Neural progenitor cell (in vitro differentiated cells): ENCODE results near the gene FAM177B. TPM values are rescaled to one million over a fixed set of nuclear protein-coding genes. Genes with fewer than 3 reads are reported as not detected.

ENCODE experiments used
- DNase-seq: peaks from one replicate; pipeline ENCODE4 v3.0.0-alpha.2; 2016; ENCODE audit warnings: low spot score
- H2AFZ ChIP-seq: fragments of 200-600 bp; sonication (generic); replicated peaks from 2 replicates; pipeline ENCODE4 v1.6.1; 2016; ENCODE audit warnings: antibody characterized with exemption
- H3F3A ChIP-seq: fragments of 200-600 bp; sonication (generic); 2 replicates; pipeline ENCODE4 v1.6.1; 2016; ENCODE audit warnings: antibody characterized with exemption, low read depth
- H3K27ac ChIP-seq: fragments of 200-600 bp; sonication (generic); 2 replicates; pipeline ENCODE4 v1.5.1; 2016; ENCODE audit warnings: mild to moderate bottlenecking
- H3K27me3 ChIP-seq: fragments of 200-600 bp; sonication (generic); 2 replicates; pipeline ENCODE4 v1.6.1; 2016; ENCODE audit warnings: mild to moderate bottlenecking, moderate library complexity
- H3K36me3 ChIP-seq: fragments of 200-600 bp; sonication (generic); 2 replicates; pipeline ENCODE4 v1.5.1; 2016
- H3K4me1 ChIP-seq: fragments of 200-600 bp; sonication (generic); 2 replicates; pipeline ENCODE4 v1.6.1; 2016; ENCODE audit warnings: mixed run types
- H3K4me2 ChIP-seq: fragments of 200-600 bp; sonication (generic); 2 replicates; pipeline ENCODE4 v1.6.1; 2016
- H3K4me3 ChIP-seq: fragments of 200-600 bp; sonication (generic); 2 replicates; pipeline ENCODE4 v1.5.1; 2016
- H3K79me2 ChIP-seq: fragments of 200-600 bp; sonication (generic); 2 replicates; pipeline ENCODE4 v1.6.1; 2016; ENCODE audit warnings: low read depth
- H3K9ac ChIP-seq: fragments of 200-600 bp; sonication (generic); 2 replicates; pipeline ENCODE4 v1.6.1; 2016
- H3K9me3 ChIP-seq: fragments of 200-600 bp; sonication (generic); 2 replicates; pipeline ENCODE4 v1.5.1; 2016; ENCODE audit warnings: low read depth
- H4K20me1 ChIP-seq: fragments of 200-600 bp; sonication (generic); 2 replicates; pipeline ENCODE4 v1.6.1; 2016; ENCODE audit warnings: low read depth
- H3K27ac Mint-ChIP-seq: 3 replicates; pipeline ENCODE4 v1.8.0; 2021; ENCODE audit warnings: mixed read lengths
- H3K27me3 Mint-ChIP-seq: 2 replicates; pipeline ENCODE4 v1.8.0; 2022; ENCODE audit warnings: low read depth, mild to moderate bottlenecking, inconsistent platforms, moderate library complexity, mixed read lengths; ENCODE audit not compliant: insufficient read depth
- H3K36me3 Mint-ChIP-seq: 3 replicates; pipeline ENCODE4 v1.8.0; 2021; ENCODE audit warnings: mixed read lengths
- H3K4me1 Mint-ChIP-seq: 3 replicates; pipeline ENCODE4 v1.8.0; 2021; ENCODE audit warnings: mixed read lengths
- H3K4me3 Mint-ChIP-seq: 3 replicates; pipeline ENCODE4 v1.8.0; 2021; ENCODE audit warnings: mild to moderate bottlenecking, moderate library complexity, mixed read lengths
- H3K9me3 Mint-ChIP-seq: 3 replicates; pipeline ENCODE4 v1.8.0; 2020; ENCODE audit warnings: mixed read lengths
- CTCF ChIP-seq: fragments of 200-600 bp; sonication (generic); IDR thresholded peaks from 2 replicates; pipeline ENCODE4 v1.5.1; 2017; ENCODE audit warnings: antibody characterized with exemption, mild to moderate bottlenecking
- EZH2 ChIP-seq: fragments of 200-600 bp; sonication (generic); IDR thresholded peaks from 2 replicates; pipeline ENCODE4 v1.6.1; 2017; ENCODE audit warnings: antibody characterized with exemption, mild to moderate bottlenecking, moderate library complexity
- EZH2phosphoT487 ChIP-seq: fragments of 200-600 bp; sonication (generic); IDR thresholded peaks from 2 replicates; pipeline ENCODE4 v1.6.1; 2017; ENCODE audit warnings: antibody characterized with exemption
- total RNA-seq: library from RNA; depleted of rRNA; stranded (reverse); fragments of >200 nt; gene quantifications from 2 replicates; pipeline ENCODE4 v1.2.3, GENCODE V29; 2015; ENCODE audit warnings: low replicate concordance

The FAM177B gene
- total RNA-seq, 1 donor from 2014 or later = not detected

DNA sequence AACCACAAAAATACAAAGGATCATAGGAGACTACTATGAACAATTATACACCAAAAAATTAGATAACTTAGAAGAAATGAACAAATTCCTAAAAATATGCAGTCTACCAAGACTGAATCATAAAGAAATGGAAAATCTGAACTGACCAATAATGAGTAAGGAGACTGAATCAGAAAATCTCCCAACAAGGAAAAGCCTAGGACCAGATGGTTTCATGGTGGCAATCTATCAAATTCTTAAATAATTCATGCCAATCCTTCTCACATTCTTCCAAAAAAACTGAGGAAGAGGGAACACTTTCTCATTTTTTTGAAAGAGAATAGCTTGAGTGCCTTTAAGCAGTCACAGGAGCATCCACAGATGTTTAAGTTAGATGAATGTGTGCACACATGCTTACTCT lies 46.0 kb downstream of the FAM177B start:
- Mint-ChIP-seq H3K9me3 (no peaks in the 10 kb centered on the region), H3K36me3 (no peaks in the 10 kb centered on the region), H3K4me3 (no peak overlapping the region), H3K27ac (no peak overlapping the region), H3K4me1 (no peaks in the 10 kb centered on the region), H3K27me3 (peaks cover 3% of the 10 kb centered on the region)
- H3K36me3 ChIP-seq = no peaks in the 10 kb centered on the region
- H3F3A ChIP-seq = no peaks in the 10 kb centered on the region
- no peak overlapping the region for H3K27ac ChIP-seq
- H3K79me2 ChIP-seq = no peaks in the 10 kb centered on the region
- H3K4me3 ChIP-seq = no peak overlapping the region
- no peaks in the 10 kb centered on the region for H3K27me3 ChIP-seq
- no peak overlapping the region for H2AFZ ChIP-seq
- no peak overlapping the region for H3K9ac ChIP-seq
- no peaks in the 10 kb centered on the region for H3K9me3 ChIP-seq
- H3K4me2 ChIP-seq = no peak overlapping the region
- no peaks in the 10 kb centered on the region for H3K4me1 ChIP-seq
- no peaks in the 10 kb centered on the region for H4K20me1 ChIP-seq
- TF ChIP-seq CTCF (no peak), EZH2 (no peak), EZH2phosphoT487 (no peak)
- DNase-seq = no peak

- Histone ChIP-seq H3K27ac (no peak overlapping the region), H3K9ac (no peak overlapping the region), H3F3A (no peaks in the 10 kb centered on the region), H2AFZ (no peak overlapping the region), H3K4me1 (no peaks in the 10 kb centered on the region), H3K36me3 (no peaks in the 10 kb centered on the region), H3K79me2 (no peaks in the 10 kb centered on the region), H3K9me3 (no peaks in the 10 kb centered on the region), H3K4me2 (no peak overlapping the region), H3K27me3 (no peaks in the 10 kb centered on the region), H4K20me1 (no peaks in the 10 kb centered on the region), H3K4me3 (no peak overlapping the region)
- H3K27ac Mint-ChIP-seq = no peak overlapping the region
- no peak for DNase-seq
- no peak overlapping the region for H3K4me3 Mint-ChIP-seq
- TF ChIP-seq EZH2 (no peak), EZH2phosphoT487 (no peak), CTCF (no peak)
- no peaks in the 10 kb centered on the region for H3K36me3 Mint-ChIP-seq
- H3K27me3 Mint-ChIP-seq = peaks cover 3% of the 10 kb centered on the region
- no peaks in the 10 kb centered on the region for H3K4me1 Mint-ChIP-seq
- no peaks in the 10 kb centered on the region for H3K9me3 Mint-ChIP-seq
Measured at GRCh38 chr1:222784371-222784770, 47.4 kb downstream of the FAM177B start.

DNA sequence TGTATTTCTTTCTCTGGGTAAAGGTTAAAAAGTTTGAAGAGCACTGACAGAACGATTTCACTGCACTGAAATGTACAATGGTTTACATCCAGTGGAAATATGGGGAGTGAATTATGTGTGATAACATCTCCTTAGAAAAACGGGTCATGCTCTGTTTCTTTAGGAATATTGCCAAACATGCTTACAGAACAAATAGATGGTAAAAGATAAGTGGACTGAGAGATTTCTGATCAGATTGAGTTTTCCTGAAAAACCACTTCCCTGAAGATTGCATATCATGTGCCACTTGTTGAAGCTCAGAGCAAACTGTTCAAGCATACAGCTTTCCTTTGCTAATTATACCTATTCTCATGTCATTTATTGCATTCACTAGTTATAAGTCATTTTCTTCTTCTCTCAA lies 47.9 kb downstream of the FAM177B start:
- no peaks in the 10 kb centered on the region for H3K9me3 ChIP-seq
- H3K4me1 ChIP-seq = no peaks in the 10 kb centered on the region
- no peaks in the 10 kb centered on the region for H3F3A ChIP-seq
- DNase-seq = no peak
- no peak overlapping the region for H3K9ac ChIP-seq
- H2AFZ ChIP-seq = no peak overlapping the region
- no peak overlapping the region for H3K4me2 ChIP-seq
- no peaks in the 10 kb centered on the region for H3K36me3 ChIP-seq
- no peaks in the 10 kb centered on the region for H3K27me3 ChIP-seq
- H3K4me3 ChIP-seq = no peak overlapping the region
- H3K9me3 Mint-ChIP-seq = no peaks in the 10 kb centered on the region
- TF ChIP-seq EZH2phosphoT487 (no peak), CTCF (no peak), EZH2 (no peak)
- H3K4me3 Mint-ChIP-seq = no peak overlapping the region
- no peaks in the 10 kb centered on the region for H4K20me1 ChIP-seq
- no peaks in the 10 kb centered on the region for H3K36me3 Mint-ChIP-seq
- no peak overlapping the region for H3K27ac Mint-ChIP-seq
- no peak overlapping the region for H3K27ac ChIP-seq
- H3K4me1 Mint-ChIP-seq = no peaks in the 10 kb centered on the region
- H3K27me3 Mint-ChIP-seq = peaks cover 3% of the 10 kb centered on the region
- H3K79me2 ChIP-seq = no peaks in the 10 kb centered on the region
